Upper lobe of left lung (tissue), 4 donors: ENCODE results near the gene CTTNBP2.

Experiments used
- CTCF ChIP-seq, 6 experiments: fragments of 450-650 bp in 4 of 6; fragments of 200-600 bp in 2 of 6; sonication (generic) in 2 of 6; IDR thresholded peaks; one replicate each; pipeline ENCODE4 v1.5.1; 2016 to 2019; ENCODE audit warnings: antibody characterized with exemption in 6 of 6
- EP300 ChIP-seq, 4 donors: sonication (generic); formaldehyde crosslinking; IDR thresholded peaks; one replicate each; pipeline ENCODE4 v1.5.1; 2017; ENCODE audit warnings: antibody characterized with exemption in 4 of 4, control low read depth in 2 of 4

GRCh38 chr7:117741962-117742361 lies 131.3 kb downstream of the CTTNBP2 start:
- TF ChIP-seq CTCF (IDR thresholded peaks at IDR 0.05) = no peak
- TF ChIP-seq EP300 (IDR thresholded peaks at IDR 0.05) = no peak
